HG03442 (cell line): ENCODE results near the gene KCNA3.
"Not testable (repeated sequence)": the region's sequence is repeated elsewhere in the genome, so short reads cannot be mapped to it uniquely, and the experiment has no call there.

Experiments
- ATAC-seq: cut with Tn5 transposase; IDR thresholded peaks from one replicate; pipeline ENCODE4 v1.9.1; 2021; ENCODE audit warnings: mild to moderate bottlenecking, moderate library complexity; ENCODE audit not compliant: unreplicated experiment

KCNA3 gene

DNA sequence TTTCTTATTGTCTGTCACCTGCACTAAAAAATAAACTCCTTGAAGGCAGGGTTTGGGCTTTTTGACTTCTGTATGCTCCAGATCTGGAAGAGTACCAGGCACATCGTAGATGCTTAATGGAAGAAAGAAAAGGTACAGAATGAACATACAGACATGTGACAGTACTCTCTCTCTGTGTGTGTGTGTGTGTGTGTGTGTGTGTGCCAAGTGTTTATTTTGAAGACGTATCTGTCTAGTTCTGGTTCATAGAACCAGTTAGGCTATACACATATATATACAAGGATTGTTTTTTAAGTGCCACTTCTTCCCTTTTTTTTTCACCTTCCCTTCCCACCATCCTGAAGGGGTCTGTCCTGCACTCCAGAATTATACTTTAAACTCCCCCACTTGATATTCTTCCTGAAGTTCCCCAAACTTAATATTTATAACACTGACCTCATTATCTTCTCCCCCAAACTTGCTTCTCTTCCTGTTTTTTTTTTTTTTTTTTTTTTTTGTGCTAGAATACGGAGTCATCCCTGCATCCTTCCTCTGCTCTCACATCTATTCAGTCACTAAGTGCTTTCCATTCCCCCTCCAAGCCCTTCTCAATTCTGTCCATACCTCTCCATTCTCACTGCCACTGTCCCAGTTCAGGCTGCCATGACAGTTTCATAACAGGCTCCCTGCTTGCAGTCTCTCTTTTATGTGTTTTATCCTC lies 5.4 kb upstream of the KCNA3 start:
- ATAC-seq, result no peak

DNA sequence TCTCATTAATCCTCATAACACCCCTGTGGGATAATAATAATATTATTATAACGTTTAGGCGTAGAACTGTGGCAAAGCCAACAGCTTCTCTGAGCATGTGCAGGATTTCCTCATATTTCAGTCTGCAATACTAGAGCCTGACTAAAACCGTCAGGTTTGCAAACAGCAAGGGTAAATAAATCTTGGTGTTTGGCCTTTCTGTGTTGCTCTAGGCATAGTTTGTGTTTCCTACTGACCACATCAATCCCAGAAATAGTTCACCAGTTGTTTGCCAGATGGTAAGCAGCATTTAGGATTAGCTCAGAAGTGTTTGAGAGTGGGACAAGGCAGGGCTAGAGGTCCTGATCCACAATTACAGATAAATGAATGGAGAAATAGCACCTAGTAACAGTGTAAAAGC lies 2.8 kb upstream of the KCNA3 start:
- ATAC-seq, result no peak

DNA sequence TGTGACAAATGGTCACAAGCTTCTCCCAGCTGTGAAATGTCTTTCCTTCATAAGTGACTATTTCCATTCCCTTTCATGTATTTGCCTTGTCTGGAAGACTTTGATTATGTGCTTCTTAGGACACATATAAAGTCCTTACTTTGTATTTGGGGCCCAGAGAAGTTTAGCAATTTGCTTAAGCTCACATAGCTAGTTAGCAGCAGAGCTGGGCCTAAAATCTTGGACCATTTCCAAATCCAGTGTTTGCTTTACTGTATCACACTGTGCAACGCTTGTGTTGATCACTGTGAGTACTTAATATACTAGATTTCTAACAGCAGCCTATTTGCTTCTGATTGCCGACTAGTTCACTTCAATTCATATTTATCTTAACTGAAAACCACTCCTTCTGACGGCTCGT lies 2.2 kb upstream of the KCNA3 start:
- ATAC-seq, result no peak

- no peak for ATAC-seq
Measured at GRCh38 chr1:110675060-110675791, 486 bp upstream of the KCNA3 start.

GRCh38 chr1:110673805-110674336 lies 869 bp downstream of the KCNA3 start:
- no peak for ATAC-seq

- ATAC-seq, result no peak
Measured at GRCh38 chr1:110673197-110673701, 1.5 kb downstream of the KCNA3 start.

DNA sequence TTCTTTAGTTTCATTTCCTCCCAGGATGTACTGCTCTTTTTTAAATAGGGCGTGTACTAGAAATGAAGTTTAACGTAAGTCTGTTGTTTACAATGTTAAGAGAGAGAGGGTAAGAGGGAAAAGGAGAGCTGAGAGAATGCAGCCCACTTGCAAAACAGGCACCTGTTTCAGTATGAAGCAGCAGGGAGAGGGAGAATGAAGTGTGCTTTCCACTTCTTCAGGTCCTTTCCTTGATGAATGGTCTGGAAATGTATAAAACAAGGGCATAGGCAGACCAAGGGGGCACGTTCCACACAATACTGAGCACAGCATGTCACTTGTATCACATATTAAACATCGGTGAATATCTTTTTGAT lies 2.0 kb downstream of the KCNA3 start:
- ATAC-seq, result no peak

GRCh38 chr1:110672001-110672752 lies 2.6 kb downstream of the KCNA3 start:
- no peak for ATAC-seq

DNA sequence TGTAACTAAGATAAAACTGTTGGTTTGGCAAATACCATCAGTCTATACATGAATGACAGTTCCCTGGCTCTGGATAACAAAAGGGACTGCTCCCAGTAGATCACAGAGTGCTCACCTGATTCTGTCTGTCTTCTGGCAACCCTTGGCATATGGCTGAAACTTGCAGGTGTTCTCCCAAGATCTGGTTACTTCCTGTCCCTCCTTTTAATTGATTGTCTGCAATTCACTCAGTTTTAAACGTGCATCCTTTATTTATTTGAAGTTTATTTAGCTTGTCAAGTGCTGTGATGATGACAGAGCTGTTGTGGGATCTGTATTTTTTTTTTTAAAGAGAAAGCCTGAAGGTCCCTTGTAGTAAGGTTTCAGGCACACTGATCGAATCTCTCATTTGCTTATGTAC lies 3.4 kb downstream of the KCNA3 start:
- no peak for ATAC-seq

- ATAC-seq, result no peak
Measured at GRCh38 chr1:110668549-110668948, 6.2 kb downstream of the KCNA3 start.

DNA sequence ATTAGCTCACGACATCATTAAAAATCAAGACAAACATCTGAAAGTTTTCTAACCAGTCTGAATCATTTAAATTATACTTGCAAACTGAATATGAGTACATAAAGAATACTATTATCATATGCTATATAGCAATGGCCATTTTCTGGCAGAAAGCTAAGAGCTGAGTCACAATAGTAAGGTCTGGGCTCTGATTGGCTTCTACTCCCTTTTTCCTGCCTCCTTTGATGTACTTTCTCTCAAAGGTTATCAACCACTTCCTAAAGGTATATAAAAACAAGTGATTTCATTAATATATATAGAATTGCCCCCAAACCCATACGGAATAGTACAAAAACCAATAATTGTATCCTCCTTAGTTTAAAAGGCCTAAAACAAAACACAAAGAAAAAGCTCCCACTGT lies 7.0 kb downstream of the KCNA3 start:
- ATAC-seq, result no peak

- no peak for ATAC-seq
Measured at GRCh38 chr1:110663241-110663640, 11.5 kb downstream of the KCNA3 start.

DNA sequence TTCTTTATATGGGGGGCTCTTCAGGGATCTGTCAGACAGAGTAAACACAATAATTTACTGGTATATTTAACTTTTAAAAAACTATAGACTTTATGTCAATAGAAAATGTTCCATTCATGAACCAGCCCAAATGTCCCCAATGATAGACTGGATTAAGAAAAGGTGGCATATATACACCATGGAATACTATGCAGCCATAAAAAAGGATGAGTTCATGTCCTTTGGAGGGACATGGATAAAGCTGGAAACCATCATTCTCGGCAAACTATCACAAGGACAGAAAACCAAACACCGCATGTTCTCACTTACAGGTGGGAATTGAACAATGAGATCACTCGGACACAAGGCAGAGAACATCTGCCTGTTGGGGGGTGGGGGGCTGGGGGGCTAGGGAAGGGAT lies 15.2 kb downstream of the KCNA3 start:
- not testable (repeated sequence) for ATAC-seq

DNA sequence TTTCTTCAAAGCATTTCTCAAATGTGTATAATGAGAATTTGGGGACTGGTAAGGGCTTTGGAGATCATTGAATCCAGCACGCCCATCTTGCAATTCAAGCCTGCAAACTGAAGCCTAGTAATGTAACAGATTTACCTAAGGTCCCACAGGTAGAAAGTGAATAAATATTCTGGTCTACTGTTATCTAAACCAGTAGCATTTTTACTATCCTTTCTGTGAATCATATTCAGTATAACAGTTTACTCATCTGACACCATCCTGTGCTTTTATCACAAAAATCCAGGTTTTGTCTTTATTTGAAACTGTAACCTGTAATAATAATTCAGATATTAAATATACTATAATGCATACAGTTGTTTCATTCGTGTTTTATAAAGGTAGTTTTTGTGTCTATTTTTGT lies 17.4 kb downstream of the KCNA3 start:
- ATAC-seq, result no peak

DNA sequence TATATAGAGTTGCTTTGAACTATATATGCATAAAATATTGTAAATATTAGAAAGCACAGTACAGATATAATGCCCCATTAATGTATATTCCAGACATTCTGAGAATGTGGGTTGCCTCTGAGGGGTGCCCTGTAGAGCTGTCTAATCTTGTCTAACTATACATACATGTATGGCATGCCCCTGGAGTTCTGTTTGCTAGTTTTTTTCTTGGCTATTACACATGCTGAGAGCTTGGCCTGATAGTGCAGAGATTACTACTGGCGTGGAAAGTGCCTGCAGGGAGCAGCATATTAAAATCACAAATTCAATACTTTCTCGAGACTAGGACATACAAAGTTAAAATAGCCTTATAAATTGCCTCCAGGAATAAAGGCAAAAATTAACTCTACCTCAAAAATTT lies 24.1 kb downstream of the KCNA3 start:
- no peak for ATAC-seq

- no peak for ATAC-seq
Measured at GRCh38 chr1:110648417-110648816, 26.3 kb downstream of the KCNA3 start.

- ATAC-seq, result no peak
Measured at GRCh38 chr1:110647254-110647891, 27.4 kb downstream of the KCNA3 start.

DNA sequence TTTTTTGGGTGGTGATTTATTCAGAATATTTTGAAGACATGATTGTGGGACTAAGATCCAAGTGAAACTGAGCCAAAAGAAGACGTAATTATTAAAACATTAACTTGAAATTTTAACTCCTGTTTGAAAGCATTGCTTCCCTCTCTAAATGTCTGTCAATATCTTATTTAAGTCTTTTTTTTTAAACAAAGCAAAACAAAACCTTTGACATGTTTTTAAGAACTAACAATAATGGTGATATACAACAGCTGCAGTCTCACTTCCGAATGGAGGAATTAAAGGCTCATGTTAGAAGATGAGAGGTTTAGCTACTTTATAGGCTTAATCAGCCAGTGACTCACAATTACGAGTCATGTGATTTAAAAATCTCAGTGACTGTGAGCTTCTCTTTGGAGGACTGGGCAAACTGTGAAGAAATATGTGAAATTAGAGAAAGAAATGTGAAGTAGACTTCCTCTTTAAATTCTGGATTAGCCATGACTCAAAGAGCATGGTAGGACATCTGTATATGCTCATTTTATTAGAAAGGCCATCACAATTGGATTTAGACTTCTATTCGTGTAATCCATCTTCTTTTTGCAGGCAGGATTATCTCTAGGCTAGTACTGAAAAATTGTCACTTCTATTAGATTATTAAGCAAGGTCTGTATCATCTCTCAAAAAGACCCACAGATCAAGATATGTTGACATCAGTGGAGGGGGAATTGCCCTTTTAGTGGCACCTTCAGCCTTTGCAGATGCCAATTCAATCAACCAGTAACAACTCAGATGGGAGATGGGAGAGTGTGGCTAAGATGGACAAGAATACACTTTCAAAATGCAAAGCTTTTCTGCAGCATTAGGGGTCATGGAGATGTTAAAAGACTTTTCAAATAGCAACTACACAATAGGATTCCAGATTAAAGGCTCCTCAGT lies 28.7 kb downstream of the KCNA3 start:
- ATAC-seq, result no peak

DNA sequence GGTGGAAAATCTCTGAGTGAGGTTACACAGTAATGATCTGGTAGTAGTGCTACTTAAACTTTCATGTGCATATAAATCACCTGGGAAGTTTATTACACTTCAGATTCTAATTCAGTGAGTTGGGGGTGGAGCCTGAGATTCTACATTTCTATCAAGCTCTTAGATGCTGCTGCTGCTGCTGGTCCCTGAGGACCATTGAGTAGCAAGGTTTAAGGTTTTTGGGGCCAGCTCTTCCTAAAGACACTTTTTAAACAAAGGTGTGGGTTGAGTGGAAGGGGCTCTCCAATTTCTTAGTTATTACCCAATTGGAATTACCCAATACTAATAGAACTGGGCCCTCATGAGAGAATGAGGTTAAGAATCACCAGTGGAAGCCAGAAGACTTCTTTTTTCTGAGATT lies 29.5 kb downstream of the KCNA3 start:
- ATAC-seq, result no peak

- no peak for ATAC-seq
Measured at GRCh38 chr1:110643879-110644472, 30.8 kb downstream of the KCNA3 start.
